Activated T-helper 9 cell treated with anti-CD3 and anti-CD28 coated beads, Interleukin-2, amount 50 U/mL, for 16 hours (primary cell): ENCODE results near the gene LRRN2.
"Not testable (repeated sequence)": the region's sequence is repeated elsewhere in the genome, so short reads cannot be mapped to it uniquely, and the experiment has no call there.

Experiments
- DNase-seq: peaks from one replicate; pipeline ENCODE4 v3.0.0-alpha.2; 2020; ENCODE audit warnings: low read depth

LRRN2 gene

GRCh38 chr1:204574016-204574864 lies 111.3 kb downstream of the LRRN2 start:
- no peak for DNase-seq

- DNase-seq: no peak
Measured at GRCh38 chr1:204572923-204573922, 112.3 kb downstream of the LRRN2 start.

- no peak for DNase-seq
Measured at GRCh38 chr1:204571631-204572030, 113.9 kb downstream of the LRRN2 start.

GRCh38 chr1:204571128-204571527 lies 114.4 kb downstream of the LRRN2 start:
- no peak for DNase-seq

GRCh38 chr1:204570021-204570420 lies 115.5 kb downstream of the LRRN2 start:
- DNase-seq: not testable (repeated sequence)

- DNase-seq: no peak
Measured at GRCh38 chr1:204569478-204569877, 116.1 kb downstream of the LRRN2 start.

GRCh38 chr1:204568576-204569315 lies 116.8 kb downstream of the LRRN2 start:
- DNase-seq: no peak
